ENCODE measurements around the gene HMGCLL1.

HMGCLL1 gene

GRCh38 chr6:55438203-55438602, 140.8 kb downstream of the HMGCLL1 start:
- DNase-seq, result no peak

- no peak for DNase-seq
These were observed 141.9 kb downstream of the HMGCLL1 start for GRCh38 chr6:55437141-55437540.

GRCh38 chr6:55433446-55434130, 145.4 kb downstream of the HMGCLL1 start:
- no peak for DNase-seq

GRCh38 chr6:55423933-55424332, 155.1 kb downstream of the HMGCLL1 start:
- no peak for DNase-seq

GRCh38 chr6:55410674-55411073, 168.3 kb downstream of the HMGCLL1 start:
- no peak for DNase-seq

- no peak for DNase-seq
These were observed 173.3 kb downstream of the HMGCLL1 start for GRCh38 chr6:55405474-55406235.

- no peak for DNase-seq
These were observed 179.6 kb downstream of the HMGCLL1 start for GRCh38 chr6:55399351-55399750.

GRCh38 chr6:55397986-55398385, 181.0 kb downstream of the HMGCLL1 start:
- DNase-seq, result no peak

- no peak for DNase-seq
These were observed 183.1 kb downstream of the HMGCLL1 start for GRCh38 chr6:55395871-55396270.

- DNase-seq, result no peak
These were observed 190.8 kb downstream of the HMGCLL1 start for GRCh38 chr6:55388211-55388610.
